ENCODE results near the gene NCAPG2. TPM values are rescaled to one million over a fixed set of nuclear protein-coding genes. Genes with fewer than 3 reads are reported as not detected.

The NCAPG2 gene
- total RNA-seq, 1 donor from 2014 or later: 3.2 TPM

- no peaks in the 10 kb centered on the region for H3K36me3 ChIP-seq (ENCODE audit: control insufficient read depth, insufficient read depth, low read length)
- TF ChIP-seq CTCF (IDR thresholded peaks at IDR 0.05; ENCODE audit: insufficient read depth, low read length, severe bottlenecking): no peak
- DNase-seq (ENCODE audit: low read depth) (no peak), FAIRE-seq (no peak)
- no peaks in the 10 kb centered on the region for H3K27me3 ChIP-seq (ENCODE audit: control insufficient read depth, insufficient read depth, low read length)
- H3K4me3 ChIP-seq (ENCODE audit: low read depth, low read length): no peak overlapping the region
Measured at GRCh38 chr7:158609313-158609974, 95.2 kb downstream of the NCAPG2 start.

- FAIRE-seq (no peak), DNase-seq (ENCODE audit: low read depth) (no peak)
- Histone ChIP-seq H3K36me3 (ENCODE audit: control insufficient read depth, insufficient read depth, low read length) (no peaks in the 10 kb centered on the region), H3K27me3 (ENCODE audit: control insufficient read depth, insufficient read depth, low read length) (no peaks in the 10 kb centered on the region), H3K4me3 (ENCODE audit: low read depth, low read length) (no peak overlapping the region)
- no peak for TF ChIP-seq CTCF (IDR thresholded peaks at IDR 0.05; ENCODE audit: insufficient read depth, low read length, severe bottlenecking)
Measured at GRCh38 chr7:158607563-158607962, 97.0 kb downstream of the NCAPG2 start.

GRCh38 chr7:158606671-158607424 lies 97.8 kb downstream of the NCAPG2 start:
- Histone ChIP-seq H3K4me3 (ENCODE audit: low read depth, low read length) (no peak overlapping the region), H3K27me3 (ENCODE audit: control insufficient read depth, insufficient read depth, low read length) (no peaks in the 10 kb centered on the region), H3K36me3 (ENCODE audit: control insufficient read depth, insufficient read depth, low read length) (no peaks in the 10 kb centered on the region)
- DNase-seq (ENCODE audit: low read depth) (no peak), FAIRE-seq (no peak)
- TF ChIP-seq CTCF (IDR thresholded peaks at IDR 0.05; ENCODE audit: insufficient read depth, low read length, severe bottlenecking): no peak

- no peak overlapping the region for H3K4me3 ChIP-seq (ENCODE audit: low read depth, low read length)
- H3K36me3 ChIP-seq (ENCODE audit: control insufficient read depth, insufficient read depth, low read length): no peaks in the 10 kb centered on the region
- TF ChIP-seq CTCF (IDR thresholded peaks at IDR 0.05; ENCODE audit: insufficient read depth, low read length, severe bottlenecking): no peak
- no peaks in the 10 kb centered on the region for H3K27me3 ChIP-seq (ENCODE audit: control insufficient read depth, insufficient read depth, low read length)
- DNase-seq (ENCODE audit: low read depth) (no peak), FAIRE-seq (peak; percentile 36)
Measured at GRCh38 chr7:158606129-158606528, 98.5 kb downstream of the NCAPG2 start.

- DNase-seq (ENCODE audit: low read depth) (no peak), FAIRE-seq (no peak)
- H3K27me3 ChIP-seq (ENCODE audit: control insufficient read depth, insufficient read depth, low read length): no peaks in the 10 kb centered on the region
- no peak overlapping the region for H3K4me3 ChIP-seq (ENCODE audit: low read depth, low read length)
- TF ChIP-seq CTCF (IDR thresholded peaks at IDR 0.05; ENCODE audit: insufficient read depth, low read length, severe bottlenecking): no peak
- no peaks in the 10 kb centered on the region for H3K36me3 ChIP-seq (ENCODE audit: control insufficient read depth, insufficient read depth, low read length)
Measured at GRCh38 chr7:158603773-158604755, 100.5 kb downstream of the NCAPG2 start.

Data from bronchial epithelial cell (primary cell).